NT2/D1 (cell line): ENCODE measurements around the gene NPEPPS.

Experiments
- SUZ12 ChIP-seq: IDR thresholded peaks from 2 replicates; pipeline ENCODE4 v1.6.1; 2011; ENCODE audit not compliant: insufficient read length, insufficient read depth; ENCODE audit errors: extremely low read depth
- YY1 ChIP-seq: IDR thresholded peaks from 2 replicates; pipeline ENCODE4 v1.6.1; 2011; ENCODE audit not compliant: insufficient read length, insufficient read depth
- ZNF274 ChIP-seq: IDR thresholded peaks from 2 replicates; pipeline ENCODE4 v1.6.1; 2011; ENCODE audit warnings: mild to moderate bottlenecking, low read depth, low read length

DNA sequence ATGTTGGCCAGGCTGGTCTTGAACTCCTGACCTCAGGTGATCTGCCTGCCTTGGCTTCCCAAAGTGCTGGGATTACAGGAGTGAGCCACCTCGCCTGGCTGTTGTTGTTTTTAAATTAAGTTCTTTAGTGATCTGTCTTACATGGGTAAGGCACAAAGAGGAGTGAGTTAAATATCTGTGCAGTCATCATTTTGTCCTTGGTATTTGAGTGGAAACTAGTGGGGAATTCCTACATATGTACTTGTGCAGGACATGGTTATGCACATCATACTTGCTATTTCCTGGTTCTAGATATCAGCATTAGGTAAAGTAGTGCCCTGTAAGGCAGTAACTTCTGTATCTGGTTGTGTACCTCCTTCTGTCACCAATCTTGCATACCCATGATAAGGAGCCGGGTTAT, 122.5 kb downstream of the NPEPPS start:
- TF ChIP-seq YY1 = no peak
- no peak for TF ChIP-seq ZNF274
- no peak for TF ChIP-seq SUZ12
